DOHH2 (cell line): Measurements from ENCODE around the gene MAN1C1.

Experiments used
- H3F3A ChIP-seq: fragments of 200-600 bp; sonication (generic), shearing (Covaris generic); 2 replicates; pipeline ENCODE4 v1.6.0; 2016; ENCODE audit warnings: antibody characterized with exemption, mild to moderate bottlenecking; ENCODE audit not compliant: control insufficient read depth, insufficient read depth
- H3K27ac ChIP-seq: fragments of 200-600 bp; sonication (generic); 2 replicates; pipeline ENCODE4 v1.5.1; 2014; ENCODE audit warnings: low read depth, mild to moderate bottlenecking, low read length, moderate library complexity
- H3K27me3 ChIP-seq: fragments of 200-600 bp; sonication (generic); 2 replicates; pipeline ENCODE4 v1.6.1; 2014; ENCODE audit warnings: mild to moderate bottlenecking, low read length, mixed read lengths; ENCODE audit not compliant: control insufficient read depth
- H3K36me3 ChIP-seq: fragments of 200-600 bp; sonication (generic); 2 replicates; pipeline ENCODE4 v1.6.1; 2014; ENCODE audit warnings: mild to moderate bottlenecking, low read length, moderate library complexity, mixed read lengths; ENCODE audit not compliant: control insufficient read depth
- H3K4me1 ChIP-seq: fragments of 200-600 bp; sonication (generic); 2 replicates; pipeline ENCODE4 v1.6.1; 2014; ENCODE audit warnings: mild to moderate bottlenecking, low read length, mixed read lengths; ENCODE audit not compliant: control insufficient read depth
- H3K4me2 ChIP-seq: fragments of 200-600 bp; sonication (generic); 2 replicates; pipeline ENCODE4 v1.6.0; 2014; ENCODE audit warnings: mild to moderate bottlenecking, low read length, moderate library complexity
- H3K4me3 ChIP-seq: fragments of 200-600 bp; sonication (generic); 2 replicates; pipeline ENCODE4 v1.5.1; 2014; ENCODE audit warnings: mild to moderate bottlenecking, low read length, mixed read lengths
- H3K79me2 ChIP-seq: fragments of 200-600 bp; sonication (generic); 2 replicates; pipeline ENCODE4 v1.6.1; 2014; ENCODE audit warnings: mild to moderate bottlenecking, low read length, mixed read lengths; ENCODE audit not compliant: control insufficient read depth
- H3K9me2 ChIP-seq: fragments of 200-600 bp; sonication (generic); replicated peaks from 2 replicates; pipeline ENCODE4 v1.6.1; 2014; ENCODE audit warnings: mild to moderate bottlenecking, low read length, mixed read lengths; ENCODE audit not compliant: control insufficient read depth
- H3K9me3 ChIP-seq: fragments of 200-600 bp; sonication (generic); 2 replicates; pipeline ENCODE4 v1.6.1; 2014; ENCODE audit warnings: antibody characterized with exemption, low read length, mixed read lengths; ENCODE audit not compliant: control insufficient read depth, insufficient read depth
- H4K20me1 ChIP-seq: fragments of 200-600 bp; sonication (generic); 2 replicates; pipeline ENCODE4 v1.6.0; 2014; ENCODE audit warnings: low read depth, mild to moderate bottlenecking, antibody characterized with exemption, low read length, moderate library complexity; ENCODE audit not compliant: control insufficient read depth, insufficient read depth
- CTCF ChIP-seq: fragments of 200-600 bp; sonication (generic); IDR thresholded peaks from one replicate; pipeline ENCODE4 v1.5.1; 2014; ENCODE audit warnings: antibody characterized with exemption, mild to moderate bottlenecking, low read depth, low read length; ENCODE audit not compliant: poor library complexity, severe bottlenecking
- EZH2phosphoT487 ChIP-seq: fragments of 200-600 bp; sonication (generic); IDR thresholded peaks from 2 replicates; pipeline ENCODE4 v1.6.1; 2017; ENCODE audit warnings: borderline replicate concordance, mild to moderate bottlenecking, antibody characterized with exemption, low read length, moderate library complexity, mixed read lengths

MAN1C1 gene

DNA sequence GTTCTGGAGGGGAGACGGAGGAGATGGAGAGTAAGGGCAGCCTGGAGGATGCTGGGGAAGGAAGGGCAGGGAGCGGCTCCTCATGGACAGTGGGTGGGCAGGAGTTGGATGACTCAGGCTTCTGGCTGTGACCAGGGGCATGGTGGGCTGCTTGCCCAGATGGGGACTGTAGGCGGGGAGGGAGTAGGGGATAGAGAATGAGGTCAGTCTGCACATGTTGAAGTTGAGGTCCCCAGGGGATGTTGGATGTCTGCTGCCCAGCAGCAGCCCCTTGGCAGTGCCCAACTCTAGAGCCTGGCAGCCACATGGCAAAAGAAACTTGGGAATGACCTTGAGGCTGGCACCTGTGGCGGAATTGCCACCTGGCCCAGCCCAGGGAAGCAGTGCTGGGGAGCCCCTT, 189.8 kb downstream of the MAN1C1 start:
- Histone ChIP-seq H3K9me3 (no peaks in the 10 kb centered on the region), H3K4me3 (no peak overlapping the region), H3K9me2 (no peaks in the 10 kb centered on the region), H3K4me1 (peaks cover 39% of the 10 kb centered on the region), H3F3A (peaks cover 4% of the 10 kb centered on the region; the same call in 1 of the 2 replicates), H4K20me1 (0 out of 2 replicates have a peak, but pooled peaks cover 7% of the 10 kb centered on the region), H3K27ac (no peak overlapping the region), H3K36me3 (no peaks in the 10 kb centered on the region), H3K79me2 (no peaks in the 10 kb centered on the region), H3K4me2 (no peak overlapping the region), H3K27me3 (no peaks in the 10 kb centered on the region)
- no peak for TF ChIP-seq EZH2phosphoT487
- no peak for TF ChIP-seq CTCF

- Histone ChIP-seq H3K27ac (no peak overlapping the region), H3K79me2 (no peaks in the 10 kb centered on the region), H3K4me3 (no peak overlapping the region), H3K9me2 (no peaks in the 10 kb centered on the region), H3K4me2 (no peak overlapping the region), H3F3A (peaks cover 1% of the 10 kb centered on the region; the same call in 1 of the 2 replicates), H4K20me1 (0 out of 2 replicates have a peak, but pooled peaks cover 5% of the 10 kb centered on the region), H3K36me3 (no peaks in the 10 kb centered on the region), H3K9me3 (no peaks in the 10 kb centered on the region), H3K27me3 (no peaks in the 10 kb centered on the region), H3K4me1 (peaks cover 31% of the 10 kb centered on the region)
- no peak for TF ChIP-seq CTCF
- TF ChIP-seq EZH2phosphoT487, result no peak
These were observed 191.1 kb downstream of the MAN1C1 start for GRCh38 chr1:25807480-25808390.

DNA sequence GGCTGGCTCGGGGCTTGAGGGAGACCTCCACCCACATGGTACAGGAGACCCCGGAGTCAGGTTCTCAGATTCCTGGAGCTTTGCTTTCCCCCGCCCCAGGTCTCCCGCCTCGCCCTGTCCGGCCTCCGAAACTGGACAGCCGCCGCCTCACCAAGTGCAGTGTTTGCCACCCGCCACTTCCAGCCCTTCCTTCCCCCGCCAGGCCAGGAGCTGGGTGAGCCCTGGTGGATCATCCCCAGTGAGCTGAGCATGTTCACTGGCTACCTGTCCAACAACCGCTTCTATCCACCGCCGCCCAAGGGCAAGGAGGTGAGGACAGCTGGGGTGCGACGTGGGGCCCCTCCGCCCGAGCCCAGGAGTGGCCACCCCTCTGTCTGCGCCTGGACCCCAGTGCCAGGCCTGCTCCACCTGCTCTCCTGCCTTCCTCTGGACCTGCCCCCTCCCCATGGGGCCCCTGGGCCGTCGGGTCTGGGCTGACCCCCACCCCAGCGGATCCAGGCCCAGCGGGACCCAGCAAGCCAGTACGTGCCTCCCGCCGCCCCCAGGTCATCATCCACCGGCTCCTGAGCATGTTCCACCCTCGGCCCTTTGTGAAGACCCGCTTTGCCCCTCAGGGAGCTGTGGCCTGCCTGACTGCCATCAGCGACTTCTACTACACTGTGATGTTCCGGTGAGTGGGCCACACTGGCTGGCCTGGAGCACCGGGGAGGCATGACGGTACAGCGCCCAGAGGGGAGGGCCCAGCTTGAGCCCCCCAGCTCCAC, 192.1 kb downstream of the MAN1C1 start:
- Histone ChIP-seq H3K4me3 (no peak overlapping the region), H3K36me3 (no peaks in the 10 kb centered on the region), H3K79me2 (no peaks in the 10 kb centered on the region), H3K27me3 (no peaks in the 10 kb centered on the region), H3K4me2 (no peak overlapping the region), H3F3A (no peaks in the 10 kb centered on the region), H4K20me1 (0 out of 2 replicates have a peak, but pooled peaks cover 4% of the 10 kb centered on the region), H3K27ac (no peak overlapping the region), H3K9me2 (no peaks in the 10 kb centered on the region), H3K9me3 (no peaks in the 10 kb centered on the region), H3K4me1 (peaks cover 22% of the 10 kb centered on the region)
- TF ChIP-seq CTCF (no peak), EZH2phosphoT487 (no peak)
